Gastrocnemius medialis (tissue), 4 donors: ENCODE measurements around the gene APBB2.

Experiments used
- CTCF ChIP-seq, 5 experiments: fragments of 450-650 bp in 3 of 5; fragments of 200-600 bp in 2 of 5; sonication (generic) in 2 of 5; IDR thresholded peaks in 4 of 5; conservative IDR thresholded peaks in 1 of 5; 1 replicate in 4 of 5; 2 replicates in 1 of 5; pipeline ENCODE4 v1.5.1; 2016 to 2019; ENCODE audit warnings: antibody characterized with exemption in 5 of 5, mild to moderate bottlenecking in 3 of 5, moderate library complexity in 3 of 5
- POLR2A ChIP-seq, 2 donors: fragments of 450-650 bp; IDR thresholded peaks; one replicate each; pipeline ENCODE4 v1.6.1; 2017; ENCODE audit warnings: antibody characterized with exemption in 2 of 2, mild to moderate bottlenecking in 2 of 2, moderate library complexity in 2 of 2

- no peak for TF ChIP-seq CTCF (IDR thresholded peaks at IDR 0.05 in 4 of 5, conservative IDR thresholded peaks at IDR 0.05 in 1 of 5)
- TF ChIP-seq POLR2A (IDR thresholded peaks at IDR 0.05) = no peak
These were observed 303.6 kb downstream of the APBB2 start for GRCh38 chr4:40910706-40911105.
